ENCODE results near the gene RGPD8. TPM values are rescaled to one million over a fixed set of nuclear protein-coding genes. Genes with fewer than 3 reads are reported as not detected.

RGPD8 gene
- total and polyA plus RNA-seq, 2 donors (not counting 1 experiment from before 2014, with no cell fraction given) = 3.3 to 13.4 TPM

Other genes starting within 250 kb of the RGPD8 start
- gene ZC3H8, start 178.6 kb downstream of the RGPD8 start, total RNA-seq = 4.6 and 6.9 TPM in 2 replicates
- 2.8 and 3.3 TPM in 2 replicates for gene ZC3H8, start 178.6 kb downstream of the RGPD8 start, polyA plus RNA-seq
- 4.4 and 6.6 TPM in 2 replicates for gene ZC3H6, start 158.0 kb downstream of the RGPD8 start, total RNA-seq
- 0.85 and 1.7 TPM in 2 replicates for gene ZC3H6, start 158.0 kb downstream of the RGPD8 start, polyA plus RNA-seq
- gene TTL, start 48.5 kb upstream of the RGPD8 start, total RNA-seq = 24.7 and 28.2 TPM in 2 replicates
- gene TTL, start 48.5 kb upstream of the RGPD8 start, polyA plus RNA-seq = 30.9 and 41.2 TPM in 2 replicates
- gene POLR1B, start 108.8 kb upstream of the RGPD8 start, total RNA-seq = 13.4 and 15.5 TPM in 2 replicates
- gene POLR1B, start 108.8 kb upstream of the RGPD8 start, polyA plus RNA-seq = 12.2 and 12.5 TPM in 2 replicates
- gene CHCHD5, start 151.0 kb upstream of the RGPD8 start, total RNA-seq = 11.0 and 17.0 TPM in 2 replicates
- gene CHCHD5, start 151.0 kb upstream of the RGPD8 start, polyA plus RNA-seq = 10.5 and 18.0 TPM in 2 replicates
- 36.7 and 61.3 TPM in 2 replicates for gene SLC20A1, start 212.3 kb upstream of the RGPD8 start, total RNA-seq
- gene SLC20A1, start 212.3 kb upstream of the RGPD8 start, polyA plus RNA-seq = 77.3 and 154 TPM in 2 replicates